Measurements from ENCODE around the gene TBX2.

TBX2 gene

DNA sequence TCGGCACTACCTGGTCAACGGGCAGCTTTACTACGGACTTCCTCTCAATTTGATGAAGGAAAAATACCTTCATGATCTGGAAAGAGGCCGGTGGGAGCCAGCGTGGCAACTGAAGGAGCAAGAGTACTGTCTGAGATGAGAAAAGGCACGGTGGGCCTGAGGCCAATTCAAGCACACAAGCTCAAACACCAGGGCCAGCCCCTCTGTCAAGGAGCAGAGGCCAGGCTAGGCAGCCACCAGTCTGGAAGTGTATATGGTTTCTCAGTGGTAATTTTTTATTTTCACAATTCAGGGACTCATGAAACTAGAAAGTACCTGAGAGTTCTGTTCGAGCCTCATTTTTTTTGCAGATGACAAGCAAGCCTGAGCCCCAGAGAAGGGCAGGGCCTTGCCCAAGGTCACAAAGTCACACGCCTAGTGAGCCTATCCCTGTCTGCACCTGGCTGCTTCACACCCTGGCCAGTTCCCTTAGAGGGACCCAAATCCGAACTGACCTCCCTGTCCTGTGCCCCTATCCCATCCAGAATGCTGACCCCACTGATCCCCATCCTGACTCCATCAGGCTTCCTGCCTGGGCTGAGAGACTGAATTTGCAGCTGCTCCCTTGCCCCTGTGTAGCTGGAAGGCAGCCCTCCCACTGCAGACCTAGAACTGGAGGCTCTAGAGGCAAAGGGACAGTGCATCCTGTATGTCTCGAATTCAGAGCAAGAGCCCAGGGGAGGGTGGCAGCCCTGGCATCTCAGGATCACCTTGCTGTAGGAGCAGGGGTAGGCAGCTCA, 4.8 kb upstream of the TBX2 start:
- no peak for DNase-seq (ENCODE audit: low read depth in 1 of 2, low spot score in 1 of 2)
- in situ Hi-C loops (cut with HindIII; ENCODE audit: low pct_unique_long_range_greater_than_20kb, low sequenced_read_pairs), result no loop called here
- no peak for TF ChIP-seq JUND (IDR thresholded peaks at IDR 0.05; ENCODE audit: low read depth)

GRCh38 chr17:61395409-61395982, 4.1 kb upstream of the TBX2 start:
- no peak for TF ChIP-seq JUND (IDR thresholded peaks at IDR 0.05; ENCODE audit: low read depth)
- DNase-seq (ENCODE audit: low read depth in 1 of 2, low spot score in 1 of 2), result no peak
- in situ Hi-C loops (cut with HindIII; ENCODE audit: low pct_unique_long_range_greater_than_20kb, low sequenced_read_pairs), result no loop called here

- no peak for TF ChIP-seq JUND (IDR thresholded peaks at IDR 0.05; ENCODE audit: low read depth)
- DNase-seq (ENCODE audit: low read depth in 1 of 2, low spot score in 1 of 2), result no peak
- in situ Hi-C loops (cut with HindIII; ENCODE audit: low pct_unique_long_range_greater_than_20kb, low sequenced_read_pairs), result no loop called here
Observed at GRCh38 chr17:61395983-61396585, 3.6 kb upstream of the TBX2 start.

- no peak for TF ChIP-seq JUND (IDR thresholded peaks at IDR 0.05; ENCODE audit: low read depth)
- DNase-seq (ENCODE audit: low read depth in 1 of 2, low spot score in 1 of 2), result no peak
- in situ Hi-C loops (cut with HindIII; ENCODE audit: low pct_unique_long_range_greater_than_20kb, low sequenced_read_pairs), result no loop called here
Observed at GRCh38 chr17:61396586-61397085, 3.0 kb upstream of the TBX2 start.

DNA sequence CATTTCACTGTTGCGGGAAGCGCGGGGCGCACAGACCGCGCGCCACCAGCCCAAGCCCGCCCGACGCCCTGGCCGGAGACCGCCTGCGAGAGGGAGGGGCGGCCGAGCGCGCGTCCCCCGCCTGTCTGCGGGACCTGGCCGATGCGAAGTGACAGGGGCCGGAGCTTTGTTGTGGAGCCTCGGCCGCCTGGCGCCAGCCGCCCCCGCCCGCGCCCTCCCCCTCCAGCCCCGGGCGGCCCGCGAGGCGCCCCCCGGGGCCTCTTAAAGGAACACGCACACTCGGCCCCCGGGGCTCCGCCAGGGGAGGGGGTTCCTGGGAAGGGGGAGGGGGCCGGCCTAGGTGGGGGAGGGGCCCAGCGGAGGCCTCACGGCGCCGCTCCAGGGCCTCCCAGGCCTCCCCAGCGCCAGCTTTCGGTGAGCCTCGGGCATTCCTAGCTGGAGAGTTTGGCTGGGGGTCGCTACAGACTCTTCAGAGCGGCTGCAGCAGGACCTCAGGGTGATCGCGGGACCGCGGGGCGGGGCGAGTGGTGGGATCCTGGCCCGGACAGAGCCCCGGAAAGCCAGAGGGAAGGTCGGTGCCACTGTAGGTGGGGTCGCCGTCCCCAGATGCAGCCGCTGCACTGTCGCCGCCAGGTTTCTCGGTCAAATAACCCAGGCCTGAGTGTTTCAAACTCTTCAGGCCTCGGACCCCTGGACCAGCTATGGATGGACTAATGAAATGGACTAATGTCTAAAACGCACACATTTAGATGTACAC, 2.4 kb upstream of the TBX2 start:
- no peak for DNase-seq (ENCODE audit: low read depth in 1 of 2, low spot score in 1 of 2)
- in situ Hi-C loops (cut with HindIII; ENCODE audit: low pct_unique_long_range_greater_than_20kb, low sequenced_read_pairs), result no loop called here

DNA sequence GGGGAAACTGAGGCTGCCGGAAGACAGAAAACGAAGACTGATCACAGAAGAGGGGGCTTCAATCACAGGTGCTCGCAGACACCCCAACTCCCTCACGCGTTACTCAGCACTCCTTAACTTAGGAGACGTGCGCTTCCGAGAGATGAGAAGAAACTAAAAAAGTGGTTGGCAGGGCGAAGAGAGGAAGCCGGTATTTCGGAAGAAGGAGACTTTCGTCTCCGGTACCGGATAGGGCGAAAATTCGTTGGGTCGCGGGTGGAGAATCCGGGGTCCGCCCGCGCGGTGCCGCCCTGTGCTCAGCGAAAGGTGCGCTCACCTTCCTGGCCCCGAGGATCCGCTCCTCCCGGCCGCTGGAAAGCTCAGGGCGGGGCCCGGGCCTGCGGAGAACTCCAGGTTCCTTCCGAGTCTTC, 917 bp upstream of the TBX2 start:
- peak in 1 of 2 experiments; percentile 86 for DNase-seq (ENCODE audit: low read depth in 1 of 2, low spot score in 1 of 2)
- TF ChIP-seq JUND (IDR thresholded peaks at IDR 0.05; ENCODE audit: low read depth), result no peak
- in situ Hi-C loops (cut with HindIII; ENCODE audit: low pct_unique_long_range_greater_than_20kb, low sequenced_read_pairs), result no loop called here

More for the DNA sequence above, 2.4 kb upstream of the TBX2 start:
- no peak for TF ChIP-seq JUND (IDR thresholded peaks at IDR 0.05; ENCODE audit: low read depth)

DNA sequence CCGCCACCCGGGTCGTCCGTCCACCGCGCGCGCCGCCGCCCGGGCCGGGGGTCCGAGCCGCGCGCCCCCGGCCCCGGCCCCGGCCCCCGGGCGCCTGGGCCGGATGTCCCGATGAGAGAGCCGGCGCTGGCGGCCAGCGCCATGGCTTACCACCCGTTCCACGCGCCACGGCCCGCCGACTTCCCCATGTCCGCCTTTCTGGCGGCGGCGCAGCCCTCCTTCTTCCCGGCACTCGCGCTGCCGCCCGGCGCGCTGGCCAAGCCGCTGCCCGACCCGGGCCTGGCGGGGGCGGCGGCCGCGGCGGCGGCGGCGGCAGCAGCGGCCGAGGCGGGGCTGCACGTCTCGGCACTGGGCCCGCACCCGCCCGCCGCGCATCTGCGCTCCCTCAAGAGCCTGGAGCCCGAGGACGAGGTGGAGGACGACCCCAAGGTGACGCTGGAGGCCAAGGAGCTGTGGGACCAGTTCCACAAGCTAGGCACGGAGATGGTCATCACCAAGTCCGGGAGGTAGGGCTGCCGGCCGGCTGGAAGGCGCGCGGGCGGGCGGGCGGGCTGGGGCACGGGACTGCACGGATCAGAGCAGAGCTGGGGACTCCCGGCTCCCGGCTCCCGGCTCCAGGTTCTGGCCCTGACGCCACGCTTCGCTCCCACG, 548 bp downstream of the TBX2 start:
- TF ChIP-seq JUND (IDR thresholded peaks at IDR 0.05; ENCODE audit: low read depth), result no peak
- DNase-seq (ENCODE audit: low read depth in 1 of 2, low spot score in 1 of 2), result peak; percentile 93 to 98
- in situ Hi-C loops (cut with HindIII; ENCODE audit: low pct_unique_long_range_greater_than_20kb, low sequenced_read_pairs), result no loop called here

DNA sequence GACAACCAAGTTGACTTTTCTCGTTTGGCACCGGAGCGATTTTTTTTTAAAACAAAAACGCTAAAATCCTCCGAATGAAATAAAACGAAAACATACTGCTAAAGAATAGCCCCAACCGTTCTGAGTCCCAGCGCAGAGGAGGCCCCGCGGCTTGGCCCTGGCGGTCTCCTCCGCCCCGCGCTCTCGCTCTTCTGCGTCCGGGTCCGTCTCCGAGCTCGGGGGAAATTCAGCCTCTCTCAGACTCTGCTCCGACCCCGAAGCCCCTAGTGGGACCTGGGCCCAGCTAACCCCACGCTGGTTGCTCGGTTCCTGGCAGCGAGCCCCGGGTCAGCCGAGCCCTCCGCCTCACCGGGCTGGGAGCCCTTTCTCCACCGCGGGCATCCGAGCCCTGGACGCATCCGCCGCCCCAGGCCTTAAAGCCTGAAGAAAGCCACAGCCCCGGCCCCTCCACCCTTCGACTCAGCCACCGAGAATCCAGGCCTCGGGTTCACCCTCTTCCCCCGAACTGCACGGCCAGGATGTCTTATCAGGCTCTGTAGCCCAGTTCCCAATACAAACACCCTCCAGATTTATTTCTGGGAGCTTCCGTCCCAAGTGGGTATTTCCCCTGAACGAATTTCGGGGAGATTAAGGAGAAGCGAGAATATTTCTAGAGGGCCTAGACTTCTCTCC, 1.2 kb downstream of the TBX2 start:
- no peak for TF ChIP-seq JUND (IDR thresholded peaks at IDR 0.05; ENCODE audit: low read depth)
- peak in 1 of 2 experiments; percentile 69 for DNase-seq (ENCODE audit: low read depth in 1 of 2, low spot score in 1 of 2)
- in situ Hi-C loops (cut with HindIII; ENCODE audit: low pct_unique_long_range_greater_than_20kb, low sequenced_read_pairs), result no loop called here

DNA sequence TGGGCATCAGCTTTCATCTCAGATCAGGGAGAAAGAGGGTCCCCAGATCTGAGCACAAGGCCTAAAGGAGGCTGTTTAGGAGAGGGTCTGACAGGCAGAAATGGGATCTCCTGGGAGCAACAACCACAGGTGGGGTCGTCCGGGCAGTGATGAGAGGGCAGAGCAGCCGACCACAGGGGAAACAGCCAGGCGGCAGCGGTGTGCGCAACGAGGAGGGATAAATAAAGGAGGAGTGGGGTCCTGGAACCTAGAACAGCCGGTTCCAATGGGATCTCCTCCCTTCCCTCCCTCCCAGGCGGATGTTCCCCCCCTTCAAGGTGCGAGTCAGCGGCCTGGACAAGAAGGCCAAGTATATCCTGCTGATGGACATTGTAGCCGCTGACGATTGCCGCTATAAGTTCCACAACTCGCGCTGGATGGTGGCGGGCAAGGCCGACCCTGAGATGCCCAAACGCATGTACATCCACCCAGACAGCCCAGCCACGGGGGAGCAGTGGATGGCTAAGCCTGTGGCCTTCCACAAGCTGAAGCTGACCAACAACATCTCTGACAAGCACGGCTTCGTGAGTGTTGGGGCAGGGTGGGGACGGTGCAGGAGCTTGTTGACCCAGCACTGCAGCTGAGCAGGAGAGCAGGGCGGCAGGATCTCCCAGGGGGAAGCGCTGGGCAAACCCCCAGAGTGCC, 1.9 kb downstream of the TBX2 start:
- TF ChIP-seq JUND (IDR thresholded peaks at IDR 0.05; ENCODE audit: low read depth), result no peak
- in situ Hi-C loops (cut with HindIII; ENCODE audit: low pct_unique_long_range_greater_than_20kb, low sequenced_read_pairs), result no loop called here
- no peak for DNase-seq (ENCODE audit: low read depth in 1 of 2, low spot score in 1 of 2)

- TF ChIP-seq JUND (IDR thresholded peaks at IDR 0.05; ENCODE audit: low read depth), result no peak
- in situ Hi-C loops (cut with HindIII; ENCODE audit: low pct_unique_long_range_greater_than_20kb, low sequenced_read_pairs), result no loop called here
- DNase-seq (ENCODE audit: low read depth in 1 of 2, low spot score in 1 of 2), result no peak
Observed at GRCh38 chr17:61402073-61402541, 2.5 kb downstream of the TBX2 start.
